IMR-90 (cell line): ENCODE measurements around the gene SLC44A1.

Experiments used
- BHLHE40 ChIP-seq: fragments of 150-350 bp; IDR thresholded peaks from 2 replicates; pipeline ENCODE4 v1.6.1; 2016; ENCODE audit warnings: mild to moderate bottlenecking, low read depth, low read length
- CEBPB ChIP-seq: IDR thresholded peaks from 2 replicates; pipeline ENCODE4 v1.6.1; 2012; ENCODE audit warnings: low read depth, low read length, improper control_type of control experiment
- CTCF ChIP-seq: conservative IDR thresholded peaks from 2 replicates; pipeline ENCODE4 v1.5.1; 2012; ENCODE audit warnings: mild to moderate bottlenecking, low read depth, low read length, improper control_type of control experiment
- POLR2A ChIP-seq: IDR thresholded peaks from 2 replicates; pipeline ENCODE4 v1.6.1; 2012; ENCODE audit warnings: mild to moderate bottlenecking, low read depth, low read length
- RCOR1 ChIP-seq: IDR thresholded peaks from 2 replicates; pipeline ENCODE4 v1.6.1; 2012; ENCODE audit warnings: mild to moderate bottlenecking, low read length, improper control_type of control experiment; ENCODE audit not compliant: insufficient replicate concordance
- SMC3 ChIP-seq: fragments of 150-350 bp; IDR thresholded peaks from 2 replicates; pipeline ENCODE4 v1.6.1; 2016; ENCODE audit warnings: low read depth, mild to moderate bottlenecking, antibody characterized with exemption, low read length, moderate library complexity

GRCh38 chr9:105346273-105346672 is 101.8 kb downstream of the SLC44A1 start:
- no peak for TF ChIP-seq CTCF
- no peak for TF ChIP-seq RCOR1
- no peak for TF ChIP-seq POLR2A
- TF ChIP-seq BHLHE40, result no peak
- no peak for TF ChIP-seq CEBPB
- TF ChIP-seq SMC3, result no peak
